ENCODE results near the gene MMP14. TPM values are rescaled to one million over a fixed set of nuclear protein-coding genes. Genes with fewer than 3 reads are reported as not detected.
"Not testable (repeated sequence)": the region's sequence is repeated elsewhere in the genome, so short reads cannot be mapped to it uniquely, and the experiment has no call there.

The MMP14 gene
- total RNA-seq, 1 experiment from 2014 or later = 313 TPM

DNA sequence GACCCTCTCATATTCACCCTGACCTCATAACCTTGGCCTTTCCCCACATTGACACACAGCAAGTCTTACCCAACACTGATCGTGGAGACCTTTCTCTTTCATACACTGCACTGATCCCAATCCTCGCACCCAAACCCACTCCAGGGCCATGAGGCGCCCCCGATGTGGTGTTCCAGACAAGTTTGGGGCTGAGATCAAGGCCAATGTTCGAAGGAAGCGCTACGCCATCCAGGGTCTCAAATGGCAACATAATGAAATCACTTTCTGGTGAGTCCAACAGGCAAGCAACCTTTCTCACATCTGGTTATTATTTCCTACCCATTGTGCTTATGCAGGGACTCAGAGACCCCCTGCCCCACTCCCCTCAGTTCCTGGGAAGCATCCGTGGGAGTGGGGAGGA, 5.4 kb downstream of the MMP14 start:
- no peak for DNase-seq (ENCODE audit: low read depth)

GRCh38 chr14:22842211-22843122, 6.1 kb downstream of the MMP14 start:
- DNase-seq (ENCODE audit: low read depth) = no peak

DNA sequence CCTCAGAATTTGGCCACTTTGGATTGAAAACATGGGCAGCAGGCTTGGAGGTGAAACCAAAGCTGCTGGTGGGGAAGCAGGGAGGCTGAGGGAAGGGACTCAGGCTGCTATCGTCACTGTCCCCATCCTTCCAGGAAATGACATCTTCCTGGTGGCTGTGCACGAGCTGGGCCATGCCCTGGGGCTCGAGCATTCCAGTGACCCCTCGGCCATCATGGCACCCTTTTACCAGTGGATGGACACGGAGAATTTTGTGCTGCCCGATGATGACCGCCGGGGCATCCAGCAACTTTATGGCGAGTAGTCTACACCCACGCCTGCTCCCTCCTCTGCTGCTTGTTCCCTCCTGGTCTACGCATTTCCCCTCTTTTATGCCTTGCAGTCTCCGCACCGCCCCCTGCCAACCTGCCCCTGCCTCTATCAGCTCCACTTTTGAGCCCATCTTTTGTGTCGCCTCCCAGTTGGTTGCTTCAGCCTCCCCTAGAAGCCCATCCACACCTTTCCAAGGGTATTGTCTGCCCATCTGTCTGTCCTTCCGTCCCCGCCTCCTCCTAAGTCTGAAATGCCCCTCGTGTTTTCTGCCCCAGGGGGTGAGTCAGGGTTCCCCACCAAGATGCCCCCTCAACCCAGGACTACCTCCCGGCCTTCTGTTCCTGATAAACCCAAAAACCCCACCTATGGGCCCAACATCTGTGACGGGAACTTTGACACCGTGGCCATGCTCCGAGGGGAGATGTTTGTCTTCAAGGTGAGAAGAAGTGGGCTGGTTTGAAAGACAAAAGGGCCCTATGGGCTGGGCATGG, 6.9 kb downstream of the MMP14 start:
- no peak for DNase-seq (ENCODE audit: low read depth)

- DNase-seq (ENCODE audit: low read depth) = no peak
Observed at GRCh38 chr14:22844221-22845102, 8.1 kb downstream of the MMP14 start.

DNA sequence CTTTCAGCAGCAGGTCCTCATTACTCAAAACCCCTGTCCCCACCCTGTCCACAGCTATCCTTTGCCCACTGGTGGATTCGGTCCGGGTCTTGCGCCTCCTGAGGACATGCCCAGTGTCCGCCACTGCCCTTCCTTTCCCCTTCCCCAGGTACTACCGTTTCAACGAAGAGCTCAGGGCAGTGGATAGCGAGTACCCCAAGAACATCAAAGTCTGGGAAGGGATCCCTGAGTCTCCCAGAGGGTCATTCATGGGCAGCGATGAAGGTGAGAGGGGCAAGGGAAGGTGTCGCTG, 8.7 kb downstream of the MMP14 start:
- no peak for DNase-seq (ENCODE audit: low read depth)

GRCh38 chr14:22845821-22846625, 9.6 kb downstream of the MMP14 start:
- no peak for DNase-seq (ENCODE audit: low read depth)

DNA sequence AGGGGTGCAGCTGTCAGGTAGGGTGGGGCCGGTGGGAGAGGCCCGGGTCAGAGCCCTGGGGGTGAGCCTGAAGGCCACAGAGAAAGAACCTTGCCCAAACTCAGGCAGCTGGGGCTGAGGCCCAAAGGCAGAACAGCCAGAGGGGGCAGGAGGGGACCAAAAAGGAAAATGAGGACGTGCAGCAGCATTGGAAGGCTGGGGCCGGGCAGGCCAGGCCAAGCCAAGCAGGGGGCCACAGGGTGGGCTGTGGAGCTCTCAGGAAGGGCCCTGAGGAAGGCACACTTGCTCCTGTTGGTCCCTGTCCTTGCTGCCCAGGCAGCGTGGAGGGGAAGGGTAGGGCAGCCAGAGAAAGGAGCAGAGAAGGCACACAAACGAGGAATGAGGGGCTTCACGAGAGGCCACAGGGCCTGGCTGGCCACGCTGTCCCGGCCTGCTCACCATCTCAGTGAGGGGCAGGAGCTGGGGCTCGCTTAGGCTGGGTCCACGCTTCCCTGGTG, 10.5 kb downstream of the MMP14 start:
- DNase-seq (ENCODE audit: low read depth) = no peak

- DNase-seq (ENCODE audit: low read depth) = peak; percentile 53
Observed at GRCh38 chr14:22847661-22848341, 11.4 kb downstream of the MMP14 start.

- peak; percentile 68 for DNase-seq (ENCODE audit: low read depth)
Observed at GRCh38 chr14:22848351-22849164, 12.2 kb downstream of the MMP14 start.

DNA sequence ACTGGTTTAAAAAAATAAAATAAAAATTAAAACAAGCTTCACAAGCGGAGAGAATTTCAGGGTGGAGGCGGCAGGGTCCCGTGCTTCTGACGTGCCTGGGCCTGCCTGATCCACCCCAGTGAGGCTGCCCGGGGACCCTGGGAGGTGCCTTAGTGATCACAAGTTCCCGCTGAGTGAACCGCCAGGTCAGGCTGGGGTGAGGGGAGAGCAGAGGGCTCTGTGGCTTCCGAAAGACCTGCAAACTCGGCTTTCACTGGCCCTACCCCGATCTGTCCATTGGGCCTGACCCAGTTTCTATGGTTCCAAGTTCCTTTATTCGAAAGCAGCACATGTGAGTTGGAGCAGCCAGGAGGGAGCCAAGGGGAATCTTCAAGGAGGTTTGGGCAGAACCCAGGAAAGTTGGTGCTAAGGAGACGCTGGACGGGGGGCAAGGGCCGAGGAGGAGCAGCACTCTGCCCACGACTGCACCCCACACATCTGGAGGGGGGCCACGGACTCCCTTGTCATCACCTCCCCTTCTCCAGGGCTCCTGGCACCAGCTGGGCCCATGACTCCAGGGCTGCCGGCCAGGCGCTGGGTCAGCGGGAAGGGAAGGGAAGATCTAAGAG, 12.9 kb downstream of the MMP14 start:
- DNase-seq (ENCODE audit: low read depth) = peak; percentile 21

- DNase-seq (ENCODE audit: low read depth) = peak; percentile 97
Observed at GRCh38 chr14:22850944-22851764, 14.8 kb downstream of the MMP14 start.

GRCh38 chr14:22852178-22852577, 15.8 kb downstream of the MMP14 start:
- not testable (repeated sequence) for DNase-seq (ENCODE audit: low read depth)

- DNase-seq (ENCODE audit: low read depth) = no peak
Observed at GRCh38 chr14:22852599-22852939, 16.2 kb downstream of the MMP14 start.

DNA sequence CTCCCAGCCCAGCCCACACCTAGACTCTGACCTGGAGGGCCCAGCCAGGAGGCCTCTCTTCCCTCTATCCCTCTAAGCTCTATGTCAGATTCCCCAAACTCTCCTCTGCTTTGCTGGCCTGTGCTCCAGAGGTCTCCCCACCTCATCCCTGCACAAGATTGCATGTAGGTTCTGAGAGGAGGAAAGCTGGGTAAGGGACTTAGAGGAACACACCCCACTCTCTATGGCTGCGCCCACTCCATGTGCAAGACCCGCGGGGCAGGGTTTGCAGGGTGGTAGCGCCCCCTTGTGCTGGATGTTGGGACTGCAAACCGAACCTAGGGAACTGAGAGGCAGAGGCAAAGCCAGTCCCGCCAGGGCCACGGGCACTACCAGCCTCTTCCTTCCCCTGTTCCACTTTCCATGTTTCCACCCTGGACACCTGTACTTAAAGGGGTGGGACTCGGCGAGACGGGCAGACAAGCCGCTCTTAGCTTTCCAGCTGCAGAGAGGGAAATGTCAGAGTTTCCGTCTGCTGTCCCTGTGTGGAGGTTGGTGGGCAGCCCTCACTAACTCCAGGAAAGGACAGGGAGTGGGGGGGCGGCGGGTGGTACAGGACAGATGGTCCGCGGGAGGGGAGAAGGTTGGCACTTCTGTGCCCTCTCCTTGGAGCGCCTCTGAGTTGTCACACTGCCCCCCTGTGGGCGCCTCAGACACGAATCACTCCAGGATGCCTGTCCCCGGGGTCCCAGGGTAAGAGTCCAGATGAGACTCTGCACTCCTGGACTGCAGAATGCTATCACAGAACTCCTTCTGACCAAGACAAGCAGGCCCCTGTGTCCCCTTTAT, 16.8 kb downstream of the MMP14 start:
- peak; percentile 81 for DNase-seq (ENCODE audit: low read depth)

DNA sequence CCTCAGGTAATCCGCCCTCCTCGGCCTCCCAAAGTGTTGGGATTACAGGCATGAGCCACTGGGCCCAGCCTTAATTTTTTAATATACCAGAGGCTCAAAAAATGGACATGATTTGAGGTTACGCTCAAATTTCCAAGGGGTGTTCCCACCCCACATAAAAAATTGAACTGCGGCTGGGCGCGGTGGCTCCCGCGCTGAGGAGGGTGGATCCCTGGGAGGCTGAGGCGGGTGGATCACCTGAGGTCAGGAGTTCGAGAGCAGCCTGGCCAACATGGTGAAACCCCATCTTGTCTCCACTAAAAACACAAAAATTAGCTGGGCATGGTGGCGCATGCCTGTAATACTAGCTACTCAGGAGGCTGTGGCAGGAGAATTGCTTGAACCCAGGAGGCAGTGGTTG, 17.9 kb downstream of the MMP14 start:
- DNase-seq (ENCODE audit: low read depth) = not testable (repeated sequence)

DNA sequence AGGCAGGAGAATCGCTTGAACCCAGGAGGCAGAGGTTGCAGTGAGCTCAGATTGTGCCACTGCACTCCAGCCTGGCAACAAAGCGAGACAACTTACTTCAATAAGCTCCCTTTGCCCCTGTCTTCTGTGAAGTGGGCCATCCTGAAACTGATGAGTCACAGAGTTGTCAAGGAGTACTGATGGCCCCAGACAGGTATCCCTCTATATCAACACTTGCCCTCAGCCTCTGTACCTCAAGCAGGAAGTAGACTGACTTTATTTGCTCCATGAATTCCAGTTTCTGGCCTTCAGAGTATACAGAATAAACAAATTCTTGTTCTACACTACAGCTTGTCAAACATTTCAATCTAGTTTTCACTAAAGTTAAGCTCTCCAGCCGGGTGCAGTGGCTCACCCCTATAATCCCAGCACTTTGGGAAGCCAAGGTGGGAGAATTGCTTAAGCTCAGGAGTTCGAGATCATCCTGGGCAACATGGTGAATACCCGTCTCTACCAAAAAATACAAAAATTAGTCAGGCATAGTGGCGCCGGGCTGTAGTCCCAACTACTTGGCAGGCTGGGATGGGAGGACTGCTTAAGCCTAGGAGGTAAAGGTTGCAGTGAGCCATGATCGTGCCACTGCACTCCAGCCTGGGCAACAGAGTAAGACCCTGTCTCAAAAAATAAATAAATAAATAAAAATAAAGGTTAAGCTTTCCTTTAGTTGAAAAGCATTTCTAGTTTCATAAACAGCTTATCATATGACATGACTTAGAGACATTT, 18.8 kb downstream of the MMP14 start:
- no peak for DNase-seq (ENCODE audit: low read depth)

- no peak for DNase-seq (ENCODE audit: low read depth)
Observed at GRCh38 chr14:22856428-22856827, 20.0 kb downstream of the MMP14 start.

Data from M059J (cell line).